Activated CD4-positive, alpha-beta T cell treated with anti-CD3 and anti-CD28 coated beads, Interleukin-2, amount 50 U/mL, for 16 hours (primary cell): Measurements from ENCODE around the gene CHST1.

Source experiments
- DNase-seq: peaks from one replicate; pipeline ENCODE4 v3.0.0-alpha.2; 2020

The CHST1 gene

GRCh38 chr11:45665206-45665932, at the start of gene CHST1:
CHST1 (minus strand) TSS chr11:45665622; CDS start chr11:45650923, 14,699 bp downstream.
- DNase-seq: peak; percentile 16

GRCh38 chr11:45713573-45713972, 48.2 kb upstream of the CHST1 start:
- DNase-seq: no peak

DNA sequence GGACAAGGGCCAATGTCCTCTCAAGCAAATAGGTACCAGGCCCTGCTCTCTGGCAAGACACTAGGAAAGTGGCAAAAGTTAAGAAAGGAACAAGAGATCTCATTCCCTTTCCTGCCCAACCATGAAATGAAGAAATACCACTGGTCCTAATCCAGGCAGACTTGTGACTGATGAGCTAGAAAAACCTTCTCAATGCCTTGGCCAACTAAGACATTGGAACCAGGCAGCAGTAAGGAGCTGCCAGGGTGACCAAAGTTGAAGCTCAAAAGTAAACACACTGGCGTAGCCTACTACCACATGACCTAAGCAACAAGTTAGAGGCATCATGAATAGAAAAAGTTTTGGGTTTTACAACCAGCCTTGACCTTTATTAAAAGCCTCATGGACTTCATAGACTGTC, 45.1 kb upstream of the CHST1 start:
- no peak for DNase-seq

GRCh38 chr11:45708887-45709663, 43.7 kb upstream of the CHST1 start:
- no peak for DNase-seq

- no peak for DNase-seq
Measured at GRCh38 chr11:45704635-45705034, 39.2 kb upstream of the CHST1 start.

- no peak for DNase-seq
Measured at GRCh38 chr11:45704133-45704532, 38.7 kb upstream of the CHST1 start.

DNA sequence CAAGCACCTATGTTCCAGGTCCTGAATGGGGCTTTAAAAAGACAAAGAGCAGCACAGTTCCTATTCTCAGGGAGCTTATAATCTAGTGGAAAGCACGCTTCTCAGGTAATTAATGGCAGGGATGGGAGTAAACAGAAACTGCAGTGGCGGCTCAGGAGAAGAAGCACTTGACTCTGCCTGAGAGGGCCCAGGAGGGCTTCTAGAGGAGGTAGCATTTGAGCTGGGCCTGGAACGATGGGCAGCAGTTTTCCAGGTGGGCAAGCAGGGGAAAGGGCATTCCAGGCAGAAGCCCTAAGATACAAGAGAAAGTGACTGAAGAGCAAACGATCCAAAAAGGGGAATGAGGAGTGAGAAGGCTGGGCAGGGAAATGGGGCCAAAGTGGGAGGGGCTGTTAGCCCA, 37.1 kb upstream of the CHST1 start:
- no peak for DNase-seq

DNA sequence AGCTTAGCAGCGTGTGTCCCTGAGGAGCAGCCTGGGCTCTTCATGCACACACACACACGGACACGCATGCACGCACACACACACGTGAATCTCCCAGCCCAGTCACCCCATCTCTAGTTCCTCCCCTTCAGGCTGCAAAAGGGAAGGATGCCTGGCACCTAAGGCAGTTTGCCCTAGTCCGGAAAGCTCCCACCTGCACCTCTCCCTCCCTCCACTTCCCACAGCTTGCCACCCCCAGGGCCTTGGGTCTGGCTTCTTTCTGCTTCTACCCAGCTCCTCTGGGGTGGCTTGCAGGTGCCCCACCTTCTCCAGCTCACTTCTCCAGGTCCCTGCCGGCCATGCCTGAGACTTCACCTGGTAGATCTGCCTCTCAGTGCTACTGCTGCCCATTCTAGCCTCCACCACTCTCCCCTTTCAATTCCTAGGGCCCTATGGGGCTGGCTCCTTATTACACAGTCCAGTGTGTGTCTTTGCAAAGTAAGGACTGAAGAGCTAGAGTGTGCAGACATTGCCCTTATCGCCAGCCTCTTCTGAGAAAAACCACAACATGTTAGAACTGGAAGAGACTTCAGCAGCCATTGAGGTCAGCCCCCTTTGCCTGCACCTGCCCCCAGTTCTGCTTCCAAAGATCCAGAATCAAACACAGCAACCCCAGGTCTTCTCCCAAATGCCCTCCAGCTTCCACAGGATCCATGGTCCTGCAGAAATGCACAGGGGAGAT, 33.5 kb upstream of the CHST1 start:
- DNase-seq: no peak

DNA sequence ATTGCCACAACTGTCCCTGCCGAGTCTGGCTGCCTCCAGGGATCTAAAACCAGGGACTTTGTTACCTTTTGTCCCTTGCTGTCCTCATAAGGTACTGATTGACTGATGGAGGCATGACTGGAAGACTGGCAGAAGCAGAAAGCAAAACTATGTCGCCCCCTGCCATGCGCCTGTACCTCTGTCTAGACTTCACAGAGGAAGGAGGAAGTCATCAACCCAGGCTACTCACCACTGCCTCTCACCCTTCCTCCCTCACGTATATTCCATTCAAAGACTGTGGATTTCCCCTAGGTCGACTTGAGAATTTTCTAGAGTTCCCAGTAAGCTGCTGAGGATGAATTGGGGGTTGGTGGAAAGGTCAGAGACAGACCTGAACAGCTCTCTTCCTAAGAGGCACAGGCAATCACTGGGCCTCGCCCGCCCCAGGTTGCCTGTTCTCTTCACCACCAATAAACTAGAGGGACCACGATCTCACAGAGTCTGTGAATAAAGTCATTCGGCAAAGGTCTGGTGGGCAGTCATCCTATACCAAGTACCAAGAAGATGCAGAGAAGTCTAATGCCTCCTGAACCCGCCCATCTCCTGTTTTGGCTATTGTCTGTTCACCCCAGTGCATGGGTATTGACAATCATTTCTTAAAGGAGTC, 27.5 kb upstream of the CHST1 start:
- DNase-seq: no peak

DNA sequence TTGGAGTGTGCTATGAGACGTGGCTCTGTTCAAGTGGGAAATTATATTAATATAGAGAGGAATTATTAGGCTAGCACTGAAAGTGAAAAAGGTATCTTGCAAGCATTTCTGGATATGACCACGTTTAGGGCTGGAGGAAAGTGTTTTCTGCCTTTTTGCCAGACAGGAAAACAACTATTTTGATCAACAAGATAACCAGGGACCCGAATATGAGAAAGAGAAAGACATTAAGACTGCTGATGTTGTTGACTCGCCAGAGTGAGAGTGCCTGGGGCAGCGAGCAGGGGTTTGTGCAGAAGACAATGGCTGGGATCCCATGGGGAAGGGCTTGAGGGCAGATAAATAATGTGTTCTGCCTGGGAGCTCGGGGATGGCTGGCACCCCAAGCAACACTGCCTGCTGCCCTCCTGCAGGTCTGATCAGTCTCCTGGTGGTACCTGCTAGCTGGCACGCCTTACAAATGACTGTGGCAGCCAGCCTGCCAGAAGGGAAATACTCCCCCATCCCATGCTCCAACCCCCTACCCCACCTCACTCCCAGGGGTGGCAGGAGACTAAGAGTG, 23.1 kb upstream of the CHST1 start:
- DNase-seq: no peak

GRCh38 chr11:45687836-45688235, 22.4 kb upstream of the CHST1 start:
- DNase-seq: no peak

DNA sequence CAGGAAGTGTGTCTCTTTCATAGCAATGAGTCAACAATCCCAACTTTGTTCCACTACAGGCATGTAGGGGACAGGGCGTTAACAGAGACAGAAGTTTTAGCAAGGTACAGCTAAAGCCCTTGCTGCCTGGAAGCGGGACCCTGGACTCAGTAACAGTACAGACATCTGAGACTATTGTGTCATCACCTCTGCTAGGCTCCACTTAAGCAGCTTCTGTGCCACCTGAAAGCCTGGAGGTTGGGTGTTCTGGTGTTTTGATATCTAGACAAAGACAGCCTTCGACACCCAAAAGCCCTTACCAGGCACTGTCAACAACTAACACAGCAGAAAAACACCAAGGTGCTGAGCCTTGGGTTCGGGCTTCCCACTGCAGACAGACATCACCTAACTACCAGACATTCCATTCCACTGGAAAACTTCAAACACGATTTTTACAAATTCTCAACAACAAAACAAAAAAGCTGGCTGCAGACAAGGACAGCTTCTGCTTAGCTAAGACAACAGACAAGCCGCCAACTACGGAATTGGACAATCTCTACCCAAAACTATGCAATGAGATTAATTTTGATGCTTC, 20.6 kb upstream of the CHST1 start:
- DNase-seq: no peak

DNA sequence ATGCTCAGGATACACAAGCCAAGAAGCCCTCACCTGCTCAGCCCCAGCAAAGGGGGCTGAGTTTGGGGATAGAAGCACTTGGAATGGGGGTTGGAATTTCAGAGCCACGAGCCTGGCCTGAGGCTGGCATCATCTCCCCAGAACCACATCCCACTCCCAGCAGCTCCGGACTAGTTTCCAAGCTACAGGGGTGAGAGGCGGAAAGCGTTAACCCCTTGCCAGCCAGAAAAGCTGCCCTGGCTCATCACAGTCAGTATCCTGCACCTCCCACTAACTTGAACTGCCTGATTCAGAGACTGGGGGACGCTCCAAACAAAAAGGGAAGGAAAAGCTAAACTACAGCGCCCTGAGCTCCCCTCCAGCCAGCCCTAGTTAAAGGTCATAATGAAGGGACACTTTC, 19.0 kb upstream of the CHST1 start:
- no peak for DNase-seq

GRCh38 chr11:45683271-45684058, 18.0 kb upstream of the CHST1 start:
- no peak for DNase-seq

DNA sequence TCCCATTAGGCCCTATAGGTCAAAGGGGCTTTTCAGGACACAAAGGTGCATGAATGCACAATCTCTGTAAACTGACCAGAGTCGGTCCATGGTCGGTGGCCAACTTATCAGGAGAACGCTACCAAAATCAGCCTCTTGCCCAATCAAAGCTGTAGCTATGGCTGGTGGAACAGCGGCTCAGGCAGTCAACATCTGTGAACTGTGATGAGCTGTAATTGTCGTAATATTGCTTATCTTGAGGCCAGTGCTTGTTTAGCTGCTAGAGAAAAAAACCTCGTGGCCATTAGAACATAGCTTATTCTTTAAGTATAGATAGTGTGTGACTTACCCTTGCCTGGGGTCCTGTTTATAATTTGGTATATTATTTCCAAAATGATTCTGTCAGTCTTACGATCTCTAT, 14.4 kb upstream of the CHST1 start:
- no peak for DNase-seq

DNA sequence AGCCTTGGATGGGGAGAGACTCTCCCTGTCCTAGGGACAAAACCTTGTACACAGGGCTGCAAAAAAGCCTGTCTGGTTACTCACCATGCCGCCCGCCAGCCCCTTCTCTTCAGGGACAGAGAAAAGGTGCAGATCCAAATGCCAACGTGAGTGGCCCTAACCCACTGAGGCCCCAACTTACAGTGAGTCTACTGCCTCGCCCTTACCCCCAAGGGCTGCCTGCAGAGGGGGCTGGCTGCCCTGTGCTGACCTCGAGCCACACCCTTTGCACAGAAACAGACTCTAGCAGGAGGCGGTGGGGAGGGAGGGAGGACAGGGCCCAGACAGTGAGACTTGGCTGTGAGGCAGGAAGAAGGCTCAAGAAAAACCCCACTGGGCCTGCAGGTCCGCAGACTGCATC, 13.6 kb upstream of the CHST1 start:
- DNase-seq: no peak

GRCh38 chr11:45677770-45678512, 12.5 kb upstream of the CHST1 start:
- no peak for DNase-seq

GRCh38 chr11:45676522-45677095, 11.2 kb upstream of the CHST1 start:
- DNase-seq: no peak

DNA sequence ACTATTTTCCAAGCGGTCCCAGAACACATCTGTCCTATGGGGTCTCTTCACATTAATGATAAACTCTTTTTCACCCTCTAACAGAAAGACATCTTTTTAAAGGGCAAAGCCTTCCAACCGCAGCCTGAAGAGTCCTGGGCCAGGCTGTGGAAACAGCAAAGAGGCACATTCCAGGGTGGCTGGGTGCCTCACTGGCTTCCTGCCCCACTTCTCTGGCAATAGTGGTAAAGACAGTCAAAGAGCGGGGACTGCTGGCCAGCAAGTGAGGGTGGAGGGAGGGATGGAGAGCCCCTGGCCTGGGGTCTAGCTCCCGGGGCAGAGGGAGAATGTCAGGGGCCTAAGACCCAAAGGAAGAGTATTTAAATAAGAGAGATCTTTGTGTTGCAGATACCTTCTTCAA, 10.2 kb upstream of the CHST1 start:
- DNase-seq: no peak

- DNase-seq: no peak
Measured at GRCh38 chr11:45674481-45675190, 9.2 kb upstream of the CHST1 start.
